Suppressor macrophage treated with lipopolysaccharide for 1 hour (primary cell): ENCODE data around the gene ANKRD55.
"Not testable (repeated sequence)": the region's sequence is repeated elsewhere in the genome, so short reads cannot be mapped to it uniquely, and the experiment has no call there.

Experiments
- DNase-seq, 3 donors: peaks; one replicate each; pipeline ENCODE4 v3.0.0-alpha.2; 2020 to 2022

The ANKRD55 gene

GRCh38 chr5:56142614-56143372 is 90.3 kb downstream of the ANKRD55 start:
- DNase-seq: no peak

- DNase-seq: no peak
These were observed 90.9 kb downstream of the ANKRD55 start for GRCh38 chr5:56142233-56142613.

GRCh38 chr5:56140073-56140472 is 93.1 kb downstream of the ANKRD55 start:
- DNase-seq: peak; percentile 41 to 70 (median 62)

- DNase-seq: no peak
These were observed 102.5 kb downstream of the ANKRD55 start for GRCh38 chr5:56130664-56131063.

- no peak for DNase-seq
These were observed 103.8 kb downstream of the ANKRD55 start for GRCh38 chr5:56129288-56129687.

- DNase-seq: no peak
These were observed 105.0 kb downstream of the ANKRD55 start for GRCh38 chr5:56128113-56128512.

GRCh38 chr5:56126487-56127179 is 106.5 kb downstream of the ANKRD55 start:
- DNase-seq: no peak

- peak; percentile 63 to 74 (median 73) for DNase-seq
These were observed 109.4 kb downstream of the ANKRD55 start for GRCh38 chr5:56123531-56124243.

GRCh38 chr5:56122360-56122985 is 110.7 kb downstream of the ANKRD55 start:
- not testable (repeated sequence) for DNase-seq

GRCh38 chr5:56119050-56119449 is 114.1 kb downstream of the ANKRD55 start:
- no peak for DNase-seq

GRCh38 chr5:56116599-56117141 is 116.5 kb downstream of the ANKRD55 start:
- peak; percentile 36 to 66 (median 64) for DNase-seq

GRCh38 chr5:56115589-56115988 is 117.5 kb downstream of the ANKRD55 start:
- DNase-seq: no peak

GRCh38 chr5:56112526-56113121 is 120.5 kb downstream of the ANKRD55 start:
- no peak for DNase-seq

- DNase-seq: no peak
These were observed 121.7 kb downstream of the ANKRD55 start for GRCh38 chr5:56111404-56111781.

- no peak for DNase-seq
These were observed 122.3 kb downstream of the ANKRD55 start for GRCh38 chr5:56110646-56111403.

- no peak for DNase-seq
These were observed 124.9 kb downstream of the ANKRD55 start for GRCh38 chr5:56108246-56108645.

- DNase-seq: no peak
These were observed 126.3 kb downstream of the ANKRD55 start for GRCh38 chr5:56106837-56107236.

GRCh38 chr5:56105511-56106291 is 127.4 kb downstream of the ANKRD55 start:
- no peak for DNase-seq

GRCh38 chr5:56102889-56103288 is 130.2 kb downstream of the ANKRD55 start:
- no peak for DNase-seq

- DNase-seq: not testable (repeated sequence)
These were observed 130.9 kb downstream of the ANKRD55 start for GRCh38 chr5:56102207-56102606.

- no peak for DNase-seq
These were observed 131.9 kb downstream of the ANKRD55 start for GRCh38 chr5:56101180-56101579.
